Vagina (tissue), 2 donors: ENCODE data around the gene KCNA2. TPM values are rescaled to one million over a fixed set of nuclear protein-coding genes. Genes with fewer than 3 reads are reported as not detected.

Experiments used
- DNase-seq, 2 donors: peaks; one replicate each; pipeline ENCODE4 v3.0.0-alpha.2; 2017; ENCODE audit errors: extremely low spot score in 2 of 2
- H3K27ac ChIP-seq: fragments of 200-600 bp; sonication (generic); one replicate; pipeline ENCODE4 v1.5.1; 2019
- H3K27me3 ChIP-seq: fragments of 200-600 bp; sonication (generic); one replicate; pipeline ENCODE4 v1.5.1; 2019
- H3K36me3 ChIP-seq, 2 donors: fragments of 200-600 bp; sonication (generic); one replicate each; pipeline ENCODE4 v1.5.1; 2017 to 2019
- H3K4me1 ChIP-seq: fragments of 200-600 bp; sonication (generic); one replicate; pipeline ENCODE4 v1.5.1; 2019
- H3K4me3 ChIP-seq, 2 donors: fragments of 200-600 bp; sonication (generic); 1 replicate in 1 of 2; 2 replicates in 1 of 2; pipeline ENCODE4 v1.5.1; 2016 to 2019
- H3K9me3 ChIP-seq: fragments of 200-600 bp; sonication (generic); one replicate; pipeline ENCODE4 v1.5.1; 2019
- POLR2A ChIP-seq, 2 donors: fragments of 450-650 bp; IDR thresholded peaks; one replicate each; pipeline ENCODE4 v1.6.1; 2017; ENCODE audit warnings: antibody characterized with exemption in 2 of 2, mild to moderate bottlenecking in 2 of 2, moderate library complexity in 2 of 2
- POLR2AphosphoS5 ChIP-seq, 2 donors: sonication (generic); formaldehyde crosslinking; IDR thresholded peaks; one replicate each; pipeline ENCODE4 v1.9.0; 2017; ENCODE audit warnings: antibody characterized with exemption in 2 of 2, mild to moderate bottlenecking in 2 of 2, low read depth in 1 of 2; ENCODE audit not compliant: insufficient read depth in 1 of 2
- intact Hi-C: fragments of 100-400 bp; cut with DNase I; formaldehyde crosslinking; loops from one replicate; pipeline ENCODE4 v1.15.1; 2023
- total RNA-seq: library from RNA; depleted of rRNA; stranded (reverse); fragments of >200 nt; gene quantifications from one replicate; pipeline ENCODE4 v1.2.3, GENCODE V29; 2016
- TF ChIP-seq, protein P1 (sequence below), 3 experiments: fragments of 450-650 bp in 2 of 3; fragments of 200-600 bp in 1 of 3; sonication (generic) in 1 of 3; IDR thresholded peaks; one replicate each; pipeline ENCODE4 v1.5.1; 2017 to 2019; ENCODE audit warnings: antibody characterized with exemption in 3 of 3, mild to moderate bottlenecking in 2 of 3, moderate library complexity in 2 of 3

Gene KCNA2
- total RNA-seq, 1 donor from 2014 or later, result 0.74 TPM

DNA sequence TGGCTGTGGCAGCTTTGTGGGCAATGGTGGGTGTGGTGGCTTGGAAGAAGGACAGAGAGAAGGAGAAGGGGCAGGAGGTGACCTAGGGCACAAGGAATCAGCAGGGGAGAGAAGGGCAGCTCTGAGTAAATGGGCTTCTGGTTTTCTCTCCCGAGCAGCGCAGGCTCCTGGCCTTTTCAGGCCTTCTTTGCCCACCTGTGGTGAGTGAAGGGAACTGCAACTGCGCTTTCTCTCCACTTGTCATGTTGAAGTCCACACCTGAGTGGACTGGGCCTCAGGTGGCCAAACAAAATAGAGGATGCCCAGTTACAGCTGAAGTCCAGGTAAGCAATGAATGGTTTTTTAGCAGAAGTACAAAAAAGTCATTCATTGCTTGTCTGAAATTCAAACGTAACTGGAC lies 57.8 kb downstream of the KCNA2 start:
- Histone ChIP-seq H3K4me3 (no peak overlapping the region), H3K9me3 (no peaks in the 10 kb centered on the region), H3K4me1 (no peaks in the 10 kb centered on the region), H3K27me3 (no peaks in the 10 kb centered on the region), H3K36me3 (no peaks in the 10 kb centered on the region), H3K27ac (no peak overlapping the region)
- intact Hi-C loops, result no loop called here
- no peak for DNase-seq
- TF ChIP-seq, protein P1, sequence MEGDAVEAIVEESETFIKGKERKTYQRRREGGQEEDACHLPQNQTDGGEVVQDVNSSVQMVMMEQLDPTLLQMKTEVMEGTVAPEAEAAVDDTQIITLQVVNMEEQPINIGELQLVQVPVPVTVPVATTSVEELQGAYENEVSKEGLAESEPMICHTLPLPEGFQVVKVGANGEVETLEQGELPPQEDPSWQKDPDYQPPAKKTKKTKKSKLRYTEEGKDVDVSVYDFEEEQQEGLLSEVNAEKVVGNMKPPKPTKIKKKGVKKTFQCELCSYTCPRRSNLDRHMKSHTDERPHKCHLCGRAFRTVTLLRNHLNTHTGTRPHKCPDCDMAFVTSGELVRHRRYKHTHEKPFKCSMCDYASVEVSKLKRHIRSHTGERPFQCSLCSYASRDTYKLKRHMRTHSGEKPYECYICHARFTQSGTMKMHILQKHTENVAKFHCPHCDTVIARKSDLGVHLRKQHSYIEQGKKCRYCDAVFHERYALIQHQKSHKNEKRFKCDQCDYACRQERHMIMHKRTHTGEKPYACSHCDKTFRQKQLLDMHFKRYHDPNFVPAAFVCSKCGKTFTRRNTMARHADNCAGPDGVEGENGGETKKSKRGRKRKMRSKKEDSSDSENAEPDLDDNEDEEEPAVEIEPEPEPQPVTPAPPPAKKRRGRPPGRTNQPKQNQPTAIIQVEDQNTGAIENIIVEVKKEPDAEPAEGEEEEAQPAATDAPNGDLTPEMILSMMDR (IDR thresholded peaks at IDR 0.05), result no peak
- TF ChIP-seq POLR2AphosphoS5 (IDR thresholded peaks at IDR 0.05; ENCODE audit: insufficient read depth in 1 of 2, low read depth in 1 of 2), result no peak
- TF ChIP-seq POLR2A (IDR thresholded peaks at IDR 0.05), result no peak

DNA sequence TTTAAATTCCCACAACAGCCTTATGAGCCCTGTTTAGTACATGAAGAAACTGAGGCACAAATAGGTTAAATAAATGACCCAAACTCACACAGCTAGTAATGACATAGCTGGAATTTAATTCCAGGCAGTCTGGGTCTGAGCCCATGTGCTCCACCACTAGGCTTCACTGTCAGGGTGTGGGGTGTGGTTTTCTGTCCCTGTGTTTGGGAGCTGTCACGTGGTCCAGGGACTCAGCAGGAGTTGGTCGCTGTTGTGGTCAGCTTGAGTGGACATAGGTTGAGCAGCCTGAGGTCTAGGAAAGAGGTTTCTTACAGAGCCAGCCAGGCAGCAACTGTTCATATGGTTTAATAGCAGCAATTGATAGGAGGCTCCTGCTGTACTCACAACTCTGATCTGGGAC lies 59.1 kb downstream of the KCNA2 start:
- H3K27me3 ChIP-seq, result no peaks in the 10 kb centered on the region
- H3K9me3 ChIP-seq, result no peaks in the 10 kb centered on the region
- no peak for TF ChIP-seq POLR2AphosphoS5 (IDR thresholded peaks at IDR 0.05; ENCODE audit: insufficient read depth in 1 of 2, low read depth in 1 of 2)
- no peak for TF ChIP-seq POLR2A (IDR thresholded peaks at IDR 0.05)
- TF ChIP-seq, protein P1 (IDR thresholded peaks at IDR 0.05), result no peak
- no peaks in the 10 kb centered on the region for H3K4me1 ChIP-seq
- intact Hi-C loops, result no loop called here
- no peak overlapping the region for H3K4me3 ChIP-seq
- H3K36me3 ChIP-seq, result no peaks in the 10 kb centered on the region
- no peak for DNase-seq
- H3K27ac ChIP-seq, result no peak overlapping the region

DNA sequence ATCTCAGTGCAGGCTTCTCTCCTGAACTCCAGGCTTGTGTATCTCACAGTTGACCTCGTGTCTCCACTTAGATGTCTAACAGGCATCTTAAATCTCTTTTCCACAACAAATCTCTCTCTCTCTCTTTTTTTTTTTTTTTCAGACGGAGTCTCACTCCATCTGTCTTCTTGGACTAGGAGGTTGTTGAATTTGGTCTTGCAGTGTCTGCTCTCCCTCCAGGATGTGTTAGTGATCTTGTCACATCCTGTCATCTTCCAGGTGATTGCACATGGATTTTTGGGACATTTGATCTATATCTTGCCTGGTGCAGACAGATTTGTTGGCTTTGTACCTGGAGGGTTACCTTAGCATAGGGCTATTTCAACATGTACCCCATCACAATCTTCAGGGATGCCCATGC lies 60.7 kb downstream of the KCNA2 start:
- Histone ChIP-seq H3K27ac (no peak overlapping the region), H3K36me3 (no peaks in the 10 kb centered on the region), H3K4me1 (no peaks in the 10 kb centered on the region), H3K27me3 (no peaks in the 10 kb centered on the region), H3K4me3 (no peak overlapping the region), H3K9me3 (no peaks in the 10 kb centered on the region)
- intact Hi-C loops, result no loop called here
- DNase-seq, result no peak
- TF ChIP-seq, protein P1 (IDR thresholded peaks at IDR 0.05), result no peak
- TF ChIP-seq POLR2A (IDR thresholded peaks at IDR 0.05), result no peak
- TF ChIP-seq POLR2AphosphoS5 (IDR thresholded peaks at IDR 0.05; ENCODE audit: insufficient read depth in 1 of 2, low read depth in 1 of 2), result no peak

DNA sequence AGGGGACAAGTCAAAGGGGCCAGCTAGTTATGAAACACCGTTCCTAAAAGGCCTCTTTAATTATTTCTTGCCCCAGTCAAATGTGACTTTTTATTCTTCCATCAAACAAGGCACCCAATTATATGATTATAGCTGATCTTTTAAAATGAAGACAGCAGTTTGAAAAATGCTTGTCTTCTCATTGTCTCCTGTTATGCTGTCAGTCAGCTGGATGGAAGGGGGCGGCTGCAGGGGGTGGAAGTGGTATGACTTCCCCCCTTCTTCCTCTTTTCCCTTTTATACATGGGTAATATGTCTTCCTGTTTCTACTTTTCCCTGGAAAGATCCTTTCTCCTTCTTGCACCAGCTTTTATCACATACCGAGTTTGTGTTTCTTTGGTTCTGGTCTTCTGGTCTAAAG lies 61.4 kb downstream of the KCNA2 start:
- intact Hi-C loops, result no loop called here
- Histone ChIP-seq H3K4me3 (no peak overlapping the region), H3K27ac (no peak overlapping the region), H3K27me3 (no peaks in the 10 kb centered on the region), H3K4me1 (no peaks in the 10 kb centered on the region), H3K9me3 (no peaks in the 10 kb centered on the region), H3K36me3 (no peaks in the 10 kb centered on the region)
- TF ChIP-seq, protein P1 (IDR thresholded peaks at IDR 0.05), result no peak
- TF ChIP-seq POLR2AphosphoS5 (IDR thresholded peaks at IDR 0.05; ENCODE audit: insufficient read depth in 1 of 2, low read depth in 1 of 2) (no peak), POLR2A (IDR thresholded peaks at IDR 0.05) (no peak)
- DNase-seq, result no peak

Other genes with a start within 250 kb of the KCNA2 start
- 6.4 TPM for gene SLC16A4, start 215.3 kb downstream of the KCNA2 start, total RNA-seq
- gene LAMTOR5, start 198.7 kb downstream of the KCNA2 start, total RNA-seq, result 66.5 TPM
- 7.4 TPM for gene PROK1, start 155.2 kb downstream of the KCNA2 start, total RNA-seq
- not detected for gene KCNA10, start 87.2 kb downstream of the KCNA2 start, total RNA-seq
- 8.1 TPM for gene KCNA3, start 68.6 kb upstream of the KCNA2 start, total RNA-seq